ENCODE data around the gene BACE2.

BACE2 gene

DNA sequence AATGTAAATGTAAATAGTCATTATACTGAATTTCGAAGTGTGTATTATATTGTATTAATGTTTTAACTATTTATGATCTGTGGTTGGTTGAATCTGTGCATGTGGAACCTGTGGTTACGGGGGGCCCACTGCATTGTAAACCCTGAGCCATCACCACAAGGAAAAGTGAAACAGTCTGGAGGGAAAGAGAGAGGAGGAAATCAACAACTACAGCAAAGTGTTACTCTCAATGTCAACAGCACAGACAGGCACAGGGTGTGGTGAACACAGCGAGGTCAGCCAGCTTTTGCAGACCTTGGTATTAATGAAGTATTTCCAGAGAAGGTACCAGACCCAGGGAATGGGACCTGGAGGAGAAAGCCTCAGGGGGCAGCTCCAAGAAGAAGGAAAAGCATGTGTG is 37.1 kb upstream of the BACE2 start:
- TF ChIP-seq, protein P1, sequence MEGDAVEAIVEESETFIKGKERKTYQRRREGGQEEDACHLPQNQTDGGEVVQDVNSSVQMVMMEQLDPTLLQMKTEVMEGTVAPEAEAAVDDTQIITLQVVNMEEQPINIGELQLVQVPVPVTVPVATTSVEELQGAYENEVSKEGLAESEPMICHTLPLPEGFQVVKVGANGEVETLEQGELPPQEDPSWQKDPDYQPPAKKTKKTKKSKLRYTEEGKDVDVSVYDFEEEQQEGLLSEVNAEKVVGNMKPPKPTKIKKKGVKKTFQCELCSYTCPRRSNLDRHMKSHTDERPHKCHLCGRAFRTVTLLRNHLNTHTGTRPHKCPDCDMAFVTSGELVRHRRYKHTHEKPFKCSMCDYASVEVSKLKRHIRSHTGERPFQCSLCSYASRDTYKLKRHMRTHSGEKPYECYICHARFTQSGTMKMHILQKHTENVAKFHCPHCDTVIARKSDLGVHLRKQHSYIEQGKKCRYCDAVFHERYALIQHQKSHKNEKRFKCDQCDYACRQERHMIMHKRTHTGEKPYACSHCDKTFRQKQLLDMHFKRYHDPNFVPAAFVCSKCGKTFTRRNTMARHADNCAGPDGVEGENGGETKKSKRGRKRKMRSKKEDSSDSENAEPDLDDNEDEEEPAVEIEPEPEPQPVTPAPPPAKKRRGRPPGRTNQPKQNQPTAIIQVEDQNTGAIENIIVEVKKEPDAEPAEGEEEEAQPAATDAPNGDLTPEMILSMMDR (IDR thresholded peaks at IDR 0.05; ENCODE audit: insufficient read depth, low read depth, low read length, missing control alignments) = no peak

GRCh38 chr21:41133874-41134522 is 34.0 kb upstream of the BACE2 start:
- no peak overlapping the region for H3K4me3 ChIP-seq (ENCODE audit: low read length)
- DNase-seq (ENCODE audit: low read depth) = peak; percentile 45

More for the DNA sequence above, 37.1 kb upstream of the BACE2 start:
- DNase-seq (ENCODE audit: low read depth) = no peak
- H3K4me3 ChIP-seq (ENCODE audit: low read length) = no peak overlapping the region

GRCh38 chr21:41135746-41136145 is 32.2 kb upstream of the BACE2 start:
- TF ChIP-seq, protein P1 (IDR thresholded peaks at IDR 0.05; ENCODE audit: insufficient read depth, low read depth, low read length, missing control alignments) = no peak
- H3K4me3 ChIP-seq (ENCODE audit: low read length) = no peak overlapping the region
- no peak for DNase-seq (ENCODE audit: low read depth)

More at GRCh38 chr21:41133874-41134522, 34.0 kb upstream of the BACE2 start:
- TF ChIP-seq, protein P1 (IDR thresholded peaks at IDR 0.05; ENCODE audit: insufficient read depth, low read depth, low read length, missing control alignments) = peak; percentile 58

- no peak overlapping the region for H3K4me3 ChIP-seq (ENCODE audit: low read length)
- TF ChIP-seq, protein P1 (IDR thresholded peaks at IDR 0.05; ENCODE audit: insufficient read depth, low read depth, low read length, missing control alignments) = no peak
- no peak for DNase-seq (ENCODE audit: low read depth)
Measured at GRCh38 chr21:41136286-41136685, 31.7 kb upstream of the BACE2 start.

- no peak overlapping the region for H3K4me3 ChIP-seq (ENCODE audit: low read length)
- TF ChIP-seq, protein P1 (IDR thresholded peaks at IDR 0.05; ENCODE audit: insufficient read depth, low read depth, low read length, missing control alignments) = no peak
- no peak for DNase-seq (ENCODE audit: low read depth)
Measured at GRCh38 chr21:41137401-41137800, 30.6 kb upstream of the BACE2 start.

GRCh38 chr21:41137889-41138288 is 30.1 kb upstream of the BACE2 start:
- DNase-seq (ENCODE audit: low read depth) = no peak
- no peak overlapping the region for H3K4me3 ChIP-seq (ENCODE audit: low read length)
- TF ChIP-seq, protein P1 (IDR thresholded peaks at IDR 0.05; ENCODE audit: insufficient read depth, low read depth, low read length, missing control alignments) = no peak

DNA sequence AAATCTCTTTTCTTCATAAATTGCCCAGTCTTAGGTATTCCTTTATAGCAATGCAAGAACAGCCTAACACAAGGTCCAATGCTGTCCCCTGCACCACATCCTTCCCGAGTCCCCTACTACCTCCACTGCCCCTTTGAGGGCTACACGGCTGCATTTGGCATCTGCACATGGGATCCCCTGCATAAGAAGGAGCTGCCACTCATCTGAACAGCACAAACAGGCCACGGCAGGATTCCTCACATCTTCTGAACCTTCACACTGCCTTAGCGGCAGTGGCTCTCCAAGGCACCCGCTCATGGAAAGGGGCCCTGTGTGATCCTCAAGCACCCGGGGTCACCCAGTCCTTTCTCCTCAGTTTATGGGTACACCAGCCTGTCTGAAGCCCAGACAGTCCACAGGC is 29.2 kb upstream of the BACE2 start:
- TF ChIP-seq, protein P1 (IDR thresholded peaks at IDR 0.05; ENCODE audit: insufficient read depth, low read depth, low read length, missing control alignments) = no peak
- DNase-seq (ENCODE audit: low read depth) = no peak
- no peak overlapping the region for H3K4me3 ChIP-seq (ENCODE audit: low read length)
